Ishikawa (cell line): ENCODE measurements around the gene YARS1.
A peak's percentile ranks its signal among the peaks of the same experiment; 100 is the strongest.

ENCODE experiments used
- CEBPB ChIP-seq: IDR thresholded peaks from 2 replicates; pipeline ENCODE4 v1.6.1; 2012
- CREB1 ChIP-seq: IDR thresholded peaks from 2 replicates; pipeline ENCODE4 v1.6.1; 2012; ENCODE audit warnings: low read depth
- EGR1 ChIP-seq: IDR thresholded peaks from 2 replicates; pipeline ENCODE4 v1.6.1; 2012
- EP300 ChIP-seq: IDR thresholded peaks from 2 replicates; pipeline ENCODE4 v1.6.1; 2012; ENCODE audit warnings: borderline replicate concordance
- FOXM1 ChIP-seq: IDR thresholded peaks from 2 replicates; pipeline ENCODE4 v1.6.1; 2012; ENCODE audit warnings: low read depth, borderline replicate concordance
- MAX ChIP-seq: IDR thresholded peaks from 2 replicates; pipeline ENCODE4 v1.6.1; 2012
- NFIC ChIP-seq: IDR thresholded peaks from 2 replicates; pipeline ENCODE4 v1.6.1; 2012
- RAD21 ChIP-seq: IDR thresholded peaks from 2 replicates; pipeline ENCODE4 v1.6.1; 2012; ENCODE audit warnings: low read depth
- REST ChIP-seq: IDR thresholded peaks from 2 replicates; pipeline ENCODE4 v1.6.1; 2012; ENCODE audit warnings: low read depth, mild to moderate bottlenecking
- TAF1 ChIP-seq: IDR thresholded peaks from 2 replicates; pipeline ENCODE4 v1.6.1; 2012; ENCODE audit warnings: low read depth, mild to moderate bottlenecking
- TCF12 ChIP-seq: IDR thresholded peaks from 2 replicates; pipeline ENCODE4 v1.6.1; 2012; ENCODE audit warnings: low read depth
- TEAD4 ChIP-seq: IDR thresholded peaks from 2 replicates; pipeline ENCODE4 v1.6.1; 2012
- USF1 ChIP-seq: IDR thresholded peaks from 2 replicates; pipeline ENCODE4 v1.6.1; 2012
- YY1 ChIP-seq: IDR thresholded peaks from 2 replicates; pipeline ENCODE4 v1.6.1; 2012; ENCODE audit warnings: low read depth
- ZBTB7A ChIP-seq: IDR thresholded peaks from 2 replicates; pipeline ENCODE4 v1.6.1; 2012; ENCODE audit warnings: low read depth

YARS1 gene

GRCh38 chr1:32780628-32781234 is 36.4 kb downstream of the YARS1 start:
- TF ChIP-seq TAF1: no peak
- peak; percentile 38; the same call in 1 of the 2 replicates for TF ChIP-seq CEBPB

GRCh38 chr1:32780005-32780404 is 37.2 kb downstream of the YARS1 start:
- TF ChIP-seq USF1: no peak

- TF ChIP-seq EGR1 (no peak), USF1 (no peak), RAD21 (no peak), YY1 (no peak), TAF1 (no peak), FOXM1 (no peak), TCF12 (no peak), ZBTB7A (no peak), MAX (no peak), CREB1 (no peak), CEBPB (no peak), TEAD4 (no peak), NFIC (no peak), EP300 (no peak)
These were observed 37.9 kb downstream of the YARS1 start for GRCh38 chr1:32779242-32779641.

GRCh38 chr1:32775640-32776337 is 41.4 kb downstream of the YARS1 start:
- TF ChIP-seq EGR1 (no peak), NFIC (no peak), YY1 (no peak), TAF1 (no peak), TCF12 (no peak), REST (no peak), EP300 (no peak), CEBPB (no peak), ZBTB7A (no peak), FOXM1 (no peak), MAX (no peak)

- 0 out of 2 replicates have a peak, but pooled peaks have one; percentile 16 for TF ChIP-seq ZBTB7A
- TF ChIP-seq EGR1: no peak
- TF ChIP-seq USF1: no peak
- TF ChIP-seq TEAD4: peak; percentile 56; the same call in 1 of the 2 replicates
- no peak for TF ChIP-seq MAX
These were observed 42.1 kb downstream of the YARS1 start for GRCh38 chr1:32774950-32775634.

GRCh38 chr1:32774464-32774808 is 42.7 kb downstream of the YARS1 start:
- TF ChIP-seq TEAD4: no peak

GRCh38 chr1:32773764-32774463 is 43.2 kb downstream of the YARS1 start:
- no peak for TF ChIP-seq NFIC
- TF ChIP-seq CEBPB: no peak
- TF ChIP-seq TEAD4: no peak
- no peak for TF ChIP-seq RAD21
- no peak for TF ChIP-seq ZBTB7A
- TF ChIP-seq TCF12: no peak
- no peak for TF ChIP-seq FOXM1
- no peak for TF ChIP-seq USF1
- TF ChIP-seq CREB1: no peak
